ENCODE results near the gene LRIF1.
"Not testable (repeated sequence)": the region's sequence is repeated elsewhere in the genome, so short reads cannot be mapped to it uniquely, and the experiment has no call there.

The LRIF1 gene, protein sequence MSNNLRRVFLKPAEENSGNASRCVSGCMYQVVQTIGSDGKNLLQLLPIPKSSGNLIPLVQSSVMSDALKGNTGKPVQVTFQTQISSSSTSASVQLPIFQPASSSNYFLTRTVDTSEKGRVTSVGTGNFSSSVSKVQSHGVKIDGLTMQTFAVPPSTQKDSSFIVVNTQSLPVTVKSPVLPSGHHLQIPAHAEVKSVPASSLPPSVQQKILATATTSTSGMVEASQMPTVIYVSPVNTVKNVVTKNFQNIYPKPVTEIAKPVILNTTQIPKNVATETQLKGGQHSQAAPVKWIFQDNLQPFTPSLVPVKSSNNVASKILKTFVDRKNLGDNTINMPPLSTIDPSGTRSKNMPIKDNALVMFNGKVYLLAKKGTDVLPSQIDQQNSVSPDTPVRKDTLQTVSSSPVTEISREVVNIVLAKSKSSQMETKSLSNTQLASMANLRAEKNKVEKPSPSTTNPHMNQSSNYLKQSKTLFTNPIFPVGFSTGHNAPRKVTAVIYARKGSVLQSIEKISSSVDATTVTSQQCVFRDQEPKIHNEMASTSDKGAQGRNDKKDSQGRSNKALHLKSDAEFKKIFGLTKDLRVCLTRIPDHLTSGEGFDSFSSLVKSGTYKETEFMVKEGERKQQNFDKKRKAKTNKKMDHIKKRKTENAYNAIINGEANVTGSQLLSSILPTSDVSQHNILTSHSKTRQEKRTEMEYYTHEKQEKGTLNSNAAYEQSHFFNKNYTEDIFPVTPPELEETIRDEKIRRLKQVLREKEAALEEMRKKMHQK
- total RNA-seq: 47.5 to 60.3 (median 49.7) reads per million in 4 experiments

DNA sequence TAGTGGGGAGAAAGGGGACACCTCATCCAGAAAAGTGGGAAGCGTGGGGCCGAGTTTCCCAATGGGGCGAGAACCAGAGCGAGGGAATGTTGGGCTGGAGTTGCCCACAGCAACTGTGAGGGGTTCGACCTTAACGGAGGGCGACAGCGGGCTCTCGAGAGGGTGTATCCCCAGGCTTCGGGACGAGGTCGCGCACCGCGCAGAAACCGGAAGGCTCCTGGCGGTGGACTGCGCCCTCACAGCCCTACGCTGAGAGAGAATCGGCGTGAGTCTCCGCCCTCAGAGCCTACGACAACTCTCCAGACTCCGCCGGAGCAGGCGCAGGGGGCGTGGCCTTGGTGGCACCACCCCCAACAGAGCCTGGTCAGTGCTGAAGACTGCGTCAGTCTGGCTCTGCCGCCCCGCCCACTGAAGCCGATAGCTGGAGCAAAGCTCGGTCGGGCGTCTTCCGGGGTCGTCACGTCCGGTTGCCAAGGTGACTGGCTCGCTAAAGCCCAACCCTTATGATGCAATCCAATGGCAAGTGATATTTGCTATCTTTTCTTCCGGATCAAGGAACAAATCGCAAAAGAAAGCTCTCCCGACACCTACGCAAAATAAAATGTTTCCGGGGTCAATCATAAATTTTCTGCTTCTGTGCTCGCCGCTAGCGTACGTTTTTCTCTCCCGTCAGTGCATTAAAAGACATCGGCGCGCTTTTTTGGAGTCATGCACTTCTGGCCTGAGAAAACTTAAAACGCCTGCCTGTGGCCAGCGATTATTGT lies at the start of gene LRIF1:
Gene LRIF1 (minus strand): TSS at position 232 of the 764 bp plus-strand sequence. CDS start 234 bp downstream, outside the sequence.
- DNase-seq: peak; percentile 98

DNA sequence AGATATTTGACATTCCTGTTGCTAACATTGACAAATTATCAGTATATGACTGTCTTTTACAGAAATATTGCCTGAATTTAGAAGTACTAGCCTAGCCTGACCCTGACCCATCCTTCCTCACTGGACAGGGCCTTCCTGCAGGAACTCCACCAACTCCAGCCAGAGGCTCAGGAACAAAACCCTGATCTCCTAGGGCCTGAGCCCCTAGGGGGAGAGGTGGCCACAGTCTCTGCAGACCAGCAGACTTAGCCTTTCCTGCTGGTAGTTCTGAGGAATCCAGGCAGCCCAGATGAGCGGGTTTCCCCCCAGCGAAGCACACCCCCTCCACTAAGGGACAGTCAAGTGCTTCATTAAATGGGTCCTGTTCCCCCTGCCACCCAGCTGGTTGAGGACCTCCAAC lies 44.3 kb upstream of the LRIF1 start:
- DNase-seq: no peak

DNA sequence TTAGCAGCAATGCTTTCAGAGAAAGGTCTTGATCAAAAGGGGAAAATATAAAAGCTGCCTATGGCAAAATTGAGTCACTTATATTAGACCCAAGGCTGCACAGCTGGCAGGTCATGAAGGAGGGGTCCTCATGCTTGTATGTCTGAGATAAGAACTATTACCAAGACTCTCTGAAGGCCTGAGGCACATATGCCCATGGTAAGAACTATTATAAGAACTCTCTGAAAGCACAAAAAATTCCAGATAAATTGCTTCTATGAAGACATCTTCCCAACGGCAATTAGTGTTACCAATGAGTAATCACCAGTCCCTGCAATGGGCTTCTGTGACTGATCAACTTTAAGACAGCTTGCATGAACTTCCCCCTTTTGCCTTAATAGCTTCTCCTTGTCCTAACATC lies 42.8 kb upstream of the LRIF1 start:
- no peak for DNase-seq

DNA sequence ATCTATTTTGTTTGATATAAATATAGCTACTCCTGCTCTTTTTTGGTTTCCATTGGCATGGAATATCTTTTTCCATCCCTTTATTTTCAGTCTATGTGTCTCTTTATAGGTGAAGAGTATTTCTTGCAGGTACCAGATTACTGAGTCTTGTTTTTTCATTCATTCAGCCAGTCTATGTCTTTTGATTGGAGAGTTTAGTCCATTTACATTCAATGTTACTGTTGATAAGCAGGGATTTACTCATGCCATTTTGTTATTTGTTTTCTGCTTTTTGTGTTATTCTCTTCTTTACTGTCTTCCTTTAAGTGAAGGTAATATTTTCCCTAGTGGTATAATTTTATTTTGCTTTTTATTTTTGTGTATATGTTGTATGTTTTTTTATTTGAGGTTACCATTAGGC lies 35.9 kb upstream of the LRIF1 start:
- not testable (repeated sequence) for DNase-seq

DNA sequence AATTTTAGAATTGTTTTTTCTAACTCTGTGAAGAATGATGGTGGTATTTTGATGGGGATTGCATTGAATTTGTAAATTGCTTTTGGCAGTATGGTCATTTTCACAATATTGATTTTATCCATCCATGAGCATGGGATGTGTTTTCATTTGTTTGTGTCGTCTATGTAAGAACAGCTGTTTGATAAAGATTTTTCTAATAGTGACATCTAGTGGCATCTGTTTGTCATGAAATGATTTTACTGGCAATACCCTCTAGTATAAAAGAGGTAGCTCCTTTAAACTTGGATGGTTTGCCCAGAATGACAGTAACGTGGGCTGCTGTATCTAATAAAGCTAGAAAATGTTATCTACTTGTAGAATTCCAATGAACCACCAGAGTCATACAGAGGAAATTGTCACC lies 28.6 kb upstream of the LRIF1 start:
- DNase-seq: not testable (repeated sequence)

DNA sequence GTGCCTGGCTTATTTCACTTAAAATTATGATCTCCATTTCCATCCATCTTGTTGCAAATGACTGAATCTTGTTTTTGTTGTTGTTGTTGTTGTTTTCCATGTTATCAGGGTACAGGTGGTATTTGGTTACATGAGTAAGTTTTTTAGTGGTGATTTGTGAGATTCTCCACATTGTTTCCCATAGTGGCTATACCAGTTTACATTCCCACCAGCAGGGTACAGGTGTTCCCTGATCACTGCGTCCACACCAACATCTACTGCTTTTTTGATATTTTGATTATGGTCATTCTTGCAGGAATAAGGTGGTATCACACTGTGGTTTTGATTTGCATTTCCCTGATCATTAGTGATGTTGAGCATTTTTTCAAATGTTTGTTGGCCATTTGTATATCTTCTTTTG lies 27.6 kb upstream of the LRIF1 start:
- DNase-seq: not testable (repeated sequence)

DNA sequence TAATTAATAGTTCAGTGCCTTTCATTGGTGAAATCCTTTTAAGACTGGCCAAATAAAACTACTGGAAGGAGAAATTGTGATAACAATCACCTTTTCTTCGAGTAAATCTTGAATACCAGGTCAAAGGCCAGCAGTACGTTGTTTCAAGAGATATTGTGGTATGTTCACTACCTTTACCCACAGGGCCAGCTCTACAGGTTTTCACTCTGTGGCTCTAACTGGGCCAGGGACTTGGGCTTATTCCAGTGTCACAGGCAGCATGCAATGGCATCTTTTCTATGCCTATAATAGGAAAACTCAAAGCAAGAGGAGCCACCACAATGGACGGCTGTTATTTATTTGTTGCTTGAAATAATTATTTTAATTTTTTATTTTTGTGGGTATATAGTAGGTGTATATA lies 26.8 kb upstream of the LRIF1 start:
- DNase-seq: no peak

DNA sequence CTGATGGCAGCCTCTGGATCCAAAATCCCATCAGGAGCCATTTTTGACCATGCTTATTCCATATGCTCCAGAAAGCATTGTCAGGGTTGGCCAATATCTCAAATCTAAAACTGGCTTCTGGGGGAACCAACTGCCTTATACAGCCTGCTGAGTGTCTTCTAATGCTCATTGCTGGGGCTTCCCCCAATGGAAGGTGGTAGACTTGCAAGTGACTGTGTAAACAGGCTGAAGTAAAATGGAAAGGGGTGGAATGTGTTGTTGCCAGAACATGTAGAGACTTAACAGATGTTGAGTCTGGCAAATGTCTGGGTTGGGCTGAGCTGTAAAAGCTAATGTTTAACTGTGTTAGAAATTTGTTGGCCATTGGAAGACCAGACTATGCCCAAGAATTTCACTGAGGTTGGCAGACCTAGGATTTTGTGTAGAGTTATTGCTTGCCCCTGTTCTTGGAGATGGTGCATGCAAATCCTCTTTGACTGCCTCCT lies 22.7 kb upstream of the LRIF1 start:
- DNase-seq: no peak

DNA sequence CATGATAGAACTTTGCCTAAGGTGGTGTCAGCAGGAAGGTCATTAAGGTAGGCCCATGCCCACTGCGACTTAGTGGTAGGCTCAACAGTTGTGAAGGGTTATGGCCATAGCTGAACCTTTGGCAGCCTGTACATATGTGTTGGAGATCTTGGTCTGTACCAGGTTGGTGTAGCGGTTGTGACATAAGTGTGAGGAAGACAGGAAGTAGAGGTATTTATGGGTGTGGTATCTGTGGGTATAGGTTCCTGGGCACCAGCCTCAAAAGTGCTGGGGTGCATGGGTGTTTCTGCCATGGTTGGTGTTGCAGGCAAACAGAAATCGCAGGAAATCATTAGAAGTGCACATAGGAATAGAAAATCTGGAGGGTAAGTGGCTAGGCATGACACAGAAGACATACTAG lies 18.6 kb upstream of the LRIF1 start:
- no peak for DNase-seq

DNA sequence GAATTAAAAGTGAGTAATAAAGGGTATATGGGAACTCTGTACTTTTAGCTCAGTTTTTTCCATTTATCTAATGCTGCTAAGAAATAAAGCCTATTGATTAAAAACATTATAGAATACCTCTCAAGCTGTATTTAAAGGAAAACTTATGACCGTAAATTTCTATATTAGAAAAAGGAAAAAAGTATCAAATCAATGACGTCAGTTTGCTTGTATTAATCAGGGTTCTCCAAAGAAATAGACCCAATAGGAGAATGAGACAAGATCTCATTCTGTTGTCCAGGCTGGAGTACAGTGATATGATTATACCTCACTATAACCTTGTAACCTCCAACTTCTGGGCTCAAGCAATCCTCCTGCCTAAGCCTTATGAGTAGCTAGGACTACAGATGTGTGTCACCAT lies 15.4 kb upstream of the LRIF1 start:
- no peak for DNase-seq

DNA sequence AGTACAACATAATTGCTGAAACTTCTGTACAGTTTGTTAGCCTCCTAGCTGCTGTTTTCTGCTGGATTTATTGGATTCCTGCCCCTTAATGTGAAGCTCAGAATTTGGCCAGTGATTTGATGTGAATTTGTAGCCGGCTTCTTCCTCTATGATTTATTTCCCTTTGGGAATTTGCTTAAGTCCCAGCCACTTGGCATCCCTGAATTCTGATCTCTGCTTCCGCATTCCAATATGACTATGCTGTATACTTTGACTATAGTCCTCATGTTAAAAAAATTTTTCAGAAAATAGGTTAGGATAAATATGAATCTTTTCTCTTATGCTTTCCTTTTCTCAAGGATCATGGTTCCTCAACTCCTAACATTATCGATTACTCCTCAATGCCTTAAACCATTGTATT lies 12.4 kb upstream of the LRIF1 start:
- DNase-seq: no peak

DNA sequence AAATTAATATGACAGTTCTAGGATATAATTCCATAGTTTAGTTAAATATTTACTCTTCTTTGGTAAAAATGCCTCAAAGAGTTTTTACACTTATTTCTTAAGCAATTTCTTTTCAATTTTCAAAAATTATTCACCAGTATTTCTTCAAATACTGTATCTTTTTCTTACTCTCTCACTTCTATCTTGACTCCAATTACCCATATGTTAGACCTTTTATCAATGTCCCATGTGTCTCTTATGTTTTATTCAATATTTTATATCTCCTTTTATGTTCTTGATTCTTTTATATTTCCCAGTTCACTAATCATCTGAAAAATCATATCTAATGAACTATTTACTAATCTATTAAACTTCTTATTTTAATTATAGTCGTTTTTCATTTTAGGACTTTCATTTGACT lies 11.5 kb upstream of the LRIF1 start:
- DNase-seq: no peak

DNA sequence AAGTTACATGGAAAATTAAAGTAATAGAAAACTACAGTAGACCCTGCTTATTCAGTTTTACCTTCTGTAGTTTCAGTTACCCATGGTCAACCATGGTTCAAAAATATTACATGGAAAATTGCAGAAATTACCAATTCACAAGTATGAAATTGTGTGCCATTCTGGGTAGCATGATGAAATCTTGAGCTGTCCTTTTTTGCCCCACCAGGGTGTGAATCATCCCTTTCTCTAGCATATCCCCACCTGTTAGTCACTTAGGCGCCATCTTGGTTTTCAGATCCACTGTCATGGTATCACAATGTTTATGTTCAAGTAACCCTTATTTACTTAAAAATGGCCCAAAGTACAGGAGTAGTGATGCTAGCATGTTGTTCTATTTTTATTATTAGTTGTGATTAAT lies 3.5 kb upstream of the LRIF1 start:
- no peak for DNase-seq

DNA sequence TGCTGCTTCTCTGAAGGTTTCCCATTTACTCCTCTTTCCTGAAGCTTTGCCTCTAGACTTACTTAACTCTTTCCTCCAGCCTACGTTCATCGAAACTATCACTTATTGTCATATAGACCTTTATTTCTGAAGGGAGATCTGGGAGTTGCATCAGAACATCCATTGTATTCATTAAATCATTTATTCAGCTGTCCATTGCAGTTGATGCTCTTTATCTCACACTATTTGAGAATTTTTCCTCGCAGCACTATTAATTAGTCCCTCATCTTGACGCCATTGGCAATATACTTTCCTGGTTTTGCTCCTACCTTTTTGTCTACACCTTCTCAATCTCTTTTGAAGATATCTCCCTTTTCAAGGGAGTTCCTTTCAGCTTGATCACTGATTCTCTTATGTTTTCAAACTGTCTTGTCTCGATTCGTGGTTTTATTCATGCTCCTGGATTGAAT lies 757 bp upstream of the LRIF1 start:
- no peak for DNase-seq

DNA sequence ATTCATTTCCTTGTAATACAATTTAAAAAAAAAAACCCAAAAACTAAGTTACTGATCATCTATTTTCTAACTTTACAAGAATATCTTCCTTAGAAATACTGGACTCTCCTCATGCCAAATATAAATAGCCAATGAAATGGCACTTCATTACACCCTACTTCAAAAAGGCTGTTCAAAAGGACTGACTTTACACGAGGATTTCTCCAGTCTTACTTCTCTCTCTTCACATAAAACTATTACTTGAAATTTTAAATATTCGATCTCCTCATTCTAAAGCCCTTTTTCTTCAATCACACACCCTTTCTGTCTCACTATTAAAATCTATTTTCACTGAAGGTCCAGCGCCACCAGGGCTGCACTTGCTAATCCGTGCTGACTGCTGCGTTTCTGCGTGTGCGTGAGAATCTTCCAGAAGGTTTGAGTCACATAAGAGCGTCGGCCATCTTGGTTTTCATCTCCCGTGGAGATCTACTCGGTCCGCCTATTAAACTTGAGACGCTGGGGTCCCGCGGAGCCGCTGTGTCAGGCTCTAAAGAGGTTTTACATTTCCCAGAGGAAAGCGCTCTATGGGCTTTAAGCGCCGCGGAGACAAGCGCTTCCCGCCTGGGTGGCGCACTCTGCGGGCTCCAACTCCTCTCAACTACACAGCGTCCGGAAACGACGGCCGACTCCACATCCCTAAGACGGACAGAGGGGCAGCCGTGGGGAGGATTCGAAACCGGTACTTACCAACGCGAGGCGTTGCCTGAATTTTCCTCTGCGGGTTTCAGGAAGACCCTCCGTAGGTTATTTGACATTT lies 631 bp downstream of the LRIF1 start:
- peak; percentile 33 for DNase-seq

DNA sequence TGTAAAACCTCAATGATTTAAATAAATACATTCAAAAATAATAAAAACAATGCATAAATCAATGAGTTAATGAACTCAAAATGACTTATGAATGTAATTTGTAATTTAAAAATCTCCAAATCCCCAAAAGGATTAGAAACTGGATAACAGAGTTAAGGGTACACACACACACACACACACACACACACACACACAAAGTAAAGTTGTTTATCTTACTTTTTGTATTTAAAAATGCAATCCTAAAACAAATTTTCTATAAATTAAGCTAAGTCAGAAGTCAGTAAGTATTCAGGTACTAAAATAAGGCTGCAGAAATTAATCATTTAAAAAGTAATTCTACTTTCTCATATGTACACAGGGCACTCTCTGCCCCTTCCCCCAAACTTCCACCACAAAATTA lies 1.8 kb downstream of the LRIF1 start:
- DNase-seq: no peak

DNA sequence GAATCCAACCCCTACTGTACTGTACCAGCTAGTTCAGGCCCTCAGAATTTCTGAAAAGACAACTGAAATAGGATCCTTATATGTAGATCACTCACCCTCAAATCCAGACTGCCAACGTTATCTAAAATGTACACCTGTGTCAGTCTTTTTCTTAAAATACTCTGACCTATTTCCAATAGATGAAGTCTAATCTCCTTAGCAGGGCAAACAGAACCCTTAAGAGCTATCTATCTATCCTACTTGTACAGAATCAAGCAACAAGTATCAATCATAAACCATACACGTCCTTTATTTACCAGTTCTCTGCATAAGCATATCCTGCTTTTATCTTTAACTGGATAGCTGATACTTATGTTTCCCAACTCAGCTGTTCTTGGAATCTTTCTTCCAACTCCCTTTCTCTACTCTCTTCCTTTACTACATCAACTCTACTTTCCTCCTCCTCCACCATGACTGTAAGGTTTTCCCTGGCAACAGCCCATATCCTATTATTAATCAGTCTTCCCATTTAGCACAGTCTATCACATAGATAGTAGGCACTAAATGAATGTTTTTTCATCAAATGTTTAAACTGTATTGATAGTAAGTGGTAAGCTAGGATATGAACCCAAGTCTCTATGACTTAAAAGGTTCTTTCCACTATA lies 2.8 kb downstream of the LRIF1 start:
- DNase-seq: no peak

DNA sequence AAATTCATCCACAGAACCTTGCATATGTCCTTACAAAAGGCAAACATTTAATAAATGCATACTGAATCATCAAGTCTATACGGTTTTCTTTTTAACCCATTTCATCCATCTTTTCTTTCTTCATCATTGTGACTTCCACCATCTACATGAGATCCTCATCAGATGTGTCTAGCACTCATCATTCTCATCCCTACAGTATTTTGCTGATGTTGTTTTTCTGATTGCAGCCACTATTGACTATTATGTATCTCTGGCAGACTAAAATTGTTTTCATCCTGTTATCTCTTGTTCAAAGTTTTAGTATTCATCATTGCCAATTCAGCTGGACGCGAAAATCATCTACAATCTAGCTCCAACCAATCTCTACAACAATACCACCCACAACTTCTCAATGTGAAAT lies 5.9 kb downstream of the LRIF1 start:
- DNase-seq: no peak

DNA sequence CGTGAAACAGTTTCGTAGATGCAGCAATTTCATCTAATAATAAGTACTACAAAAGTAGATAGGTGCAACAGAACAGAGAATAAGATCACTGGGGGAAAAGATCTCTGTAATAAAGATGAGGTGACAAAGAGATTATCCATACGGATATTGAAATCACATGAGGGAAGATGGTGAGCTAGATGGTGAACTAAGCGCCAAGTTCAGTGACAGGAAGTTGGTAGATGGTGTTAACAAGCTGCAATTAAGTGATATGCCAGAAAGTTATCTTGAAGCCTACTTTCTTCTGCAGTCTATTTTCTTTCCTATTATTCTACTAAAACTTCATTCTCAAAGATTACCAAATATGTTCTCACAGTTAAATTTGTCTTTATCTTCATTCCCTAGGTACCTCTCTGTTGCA lies 7.1 kb downstream of the LRIF1 start:
- DNase-seq: no peak

DNA sequence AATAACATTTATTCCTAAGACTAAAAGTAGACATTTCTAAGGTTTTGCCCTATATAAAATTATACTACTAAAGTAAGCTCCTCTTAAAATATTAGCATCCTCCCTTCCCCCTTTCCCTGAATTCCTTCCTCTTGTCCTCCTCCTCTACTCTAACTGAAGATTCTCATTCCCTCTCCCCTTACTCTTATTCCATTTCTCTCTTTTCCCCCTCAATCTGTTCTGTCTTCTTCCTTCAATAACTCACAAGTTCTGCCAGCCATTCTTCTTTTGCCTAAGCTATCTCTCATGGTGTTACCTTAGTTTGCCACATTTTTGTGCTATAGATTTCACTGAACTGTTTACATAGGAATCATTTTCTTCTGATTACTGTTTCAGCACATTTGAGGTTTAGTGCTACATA lies 10.7 kb downstream of the LRIF1 start:
- no peak for DNase-seq

DNA sequence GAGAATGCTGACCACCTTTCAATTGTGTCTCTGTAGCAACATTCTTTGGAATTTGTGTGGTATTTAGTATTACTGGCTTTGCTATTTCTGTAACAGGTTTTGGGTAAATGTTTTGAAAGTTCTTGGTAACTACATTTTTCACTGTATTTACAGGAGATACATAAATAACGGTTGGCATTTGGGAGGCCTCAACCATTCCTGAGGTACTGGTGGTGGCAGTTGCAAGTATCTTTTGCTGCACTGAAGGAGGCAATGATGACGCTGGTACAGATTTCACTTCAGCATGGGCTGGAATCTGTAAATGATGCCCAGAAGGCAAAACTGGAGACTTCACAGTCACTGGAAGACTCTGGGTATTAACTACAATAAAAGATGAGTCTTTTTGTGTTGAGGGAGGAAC lies 11.7 kb downstream of the LRIF1 start:
- no peak for DNase-seq

DNA sequence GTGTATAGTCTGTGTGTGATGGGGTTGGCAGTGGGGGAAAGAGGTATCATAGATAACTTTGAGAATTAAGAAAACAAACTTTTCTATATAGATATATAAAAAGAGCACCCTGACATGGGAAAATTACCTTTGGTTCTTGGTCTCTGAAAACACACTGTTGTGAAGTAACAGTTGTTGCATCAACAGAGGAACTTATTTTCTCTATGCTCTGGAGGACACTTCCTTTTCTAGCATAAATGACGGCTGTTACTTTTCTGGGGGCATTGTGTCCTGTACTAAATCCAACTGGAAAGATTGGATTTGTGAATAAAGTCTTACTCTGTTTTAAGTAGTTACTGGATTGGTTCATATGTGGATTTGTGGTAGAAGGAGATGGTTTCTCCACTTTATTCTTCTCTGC lies 12.6 kb downstream of the LRIF1 start:
- no peak for DNase-seq
